Mucosa of gallbladder (tissue), 1 donor: ENCODE measurements around the gene SLC37A3. TPM values are rescaled to one million over a fixed set of nuclear protein-coding genes. Genes with fewer than 3 reads are reported as not detected.
"Not testable (repeated sequence)": the region's sequence is repeated elsewhere in the genome, so short reads cannot be mapped to it uniquely, and the experiment has no call there.

Source experiments
- DNase-seq: peaks from one replicate; pipeline ENCODE4 v3.0.0-alpha.2; 2020; ENCODE audit warnings: low spot score
- total RNA-seq: library from RNA; stranded (reverse); gene quantifications from one replicate; pipeline ENCODE4 v1.2.1, GENCODE V29; 2021
- donor health status: DM: no; HTN: no; CAD: no.

SLC37A3 gene
- total RNA-seq, 1 donor from 2014 or later = 40.9 TPM

DNA sequence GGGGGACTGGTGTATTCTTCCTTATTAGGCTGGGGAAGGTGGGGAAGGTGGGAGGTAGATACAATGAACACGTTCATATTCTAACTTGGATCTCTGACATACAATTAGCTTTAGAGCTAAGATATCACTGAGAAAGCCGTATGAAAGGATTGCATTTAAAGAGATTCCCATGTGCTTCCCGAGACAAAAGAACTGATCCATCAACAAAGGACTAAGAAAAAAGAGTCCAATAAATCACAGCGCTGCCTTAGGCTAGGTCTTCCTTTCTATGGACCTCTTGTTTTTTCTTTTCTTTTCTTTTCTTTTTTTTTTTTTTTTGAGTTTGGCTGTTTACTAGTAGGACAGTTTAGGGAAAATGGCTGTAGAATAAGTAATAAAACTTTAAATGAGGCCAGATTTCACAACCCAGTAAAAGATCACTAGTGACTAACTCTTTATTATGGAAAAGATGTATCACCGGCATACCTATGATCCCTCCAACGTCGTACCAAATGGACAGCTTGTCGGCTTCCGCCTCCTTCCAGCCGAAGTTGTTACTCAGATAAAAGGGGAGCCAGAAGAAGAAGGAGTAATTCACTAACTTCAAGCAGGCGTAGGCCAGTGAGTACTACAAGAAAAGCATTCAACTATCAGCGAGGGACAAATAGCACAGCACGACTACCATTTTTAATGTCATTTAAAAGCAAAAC, 50.0 kb downstream of the SLC37A3 start:
- no peak for DNase-seq

GRCh38 chr7:140347218-140347617, 51.1 kb downstream of the SLC37A3 start:
- no peak for DNase-seq

DNA sequence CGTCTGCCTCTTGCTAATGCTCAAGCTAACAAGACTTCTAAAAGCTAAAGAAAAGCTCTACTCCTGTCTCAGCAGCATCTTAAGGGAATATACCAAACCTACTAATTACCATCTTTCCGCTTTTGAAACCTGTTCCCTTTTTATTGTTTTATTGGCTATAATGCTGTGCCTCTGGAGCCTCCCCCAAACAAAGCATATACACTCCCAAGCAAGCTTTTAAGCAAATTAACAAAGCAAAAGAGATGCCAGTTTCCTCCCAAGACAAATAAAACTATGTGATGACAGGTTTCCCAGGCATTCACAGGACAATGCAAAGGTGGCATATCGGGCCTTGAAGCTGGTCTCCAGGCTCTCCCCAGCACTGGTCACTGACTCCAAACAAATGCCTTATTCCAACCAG, 52.9 kb downstream of the SLC37A3 start:
- DNase-seq = no peak

DNA sequence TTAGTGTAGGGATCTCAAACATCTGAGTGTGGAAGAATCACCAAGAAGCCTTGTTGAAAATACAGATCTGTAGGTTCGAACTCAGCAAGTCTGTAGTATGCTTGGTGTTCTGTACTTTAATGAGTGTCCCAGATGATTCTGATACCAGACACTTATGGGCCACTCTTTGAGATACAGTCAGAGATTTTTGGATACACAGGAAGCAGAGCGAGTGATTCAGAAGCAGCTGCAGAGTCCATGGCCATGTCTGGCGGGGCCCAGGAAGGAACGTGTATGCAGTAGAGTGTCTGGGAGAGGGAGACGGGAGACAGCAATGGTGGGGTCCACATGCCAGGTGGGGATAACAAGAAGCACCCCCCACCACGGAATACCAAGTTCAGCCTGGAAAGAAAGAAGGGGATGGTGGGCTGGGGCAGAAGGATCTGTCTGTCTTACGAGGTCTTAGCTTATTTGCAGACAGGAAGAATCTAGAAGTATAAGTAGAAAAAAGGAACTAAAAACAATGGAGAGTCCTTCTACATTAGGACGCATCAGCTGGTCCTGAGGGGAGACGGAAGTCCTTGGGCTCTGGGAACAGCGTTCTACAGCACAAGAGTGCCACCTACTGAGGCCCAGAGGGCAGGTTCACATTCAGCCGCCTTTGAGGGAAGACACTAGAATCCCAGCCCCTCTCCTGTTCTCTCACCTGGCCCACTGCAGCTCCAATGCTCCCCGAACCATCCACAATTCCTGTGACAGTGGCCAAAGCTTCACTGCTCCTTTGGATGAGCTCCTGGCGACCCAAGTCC, 55.4 kb downstream of the SLC37A3 start:
- DNase-seq = peak; percentile 28

GRCh38 chr7:140338959-140339358, 59.4 kb downstream of the SLC37A3 start:
- not testable (repeated sequence) for DNase-seq

GRCh38 chr7:140334341-140335057, 63.8 kb downstream of the SLC37A3 start:
- no peak for DNase-seq

DNA sequence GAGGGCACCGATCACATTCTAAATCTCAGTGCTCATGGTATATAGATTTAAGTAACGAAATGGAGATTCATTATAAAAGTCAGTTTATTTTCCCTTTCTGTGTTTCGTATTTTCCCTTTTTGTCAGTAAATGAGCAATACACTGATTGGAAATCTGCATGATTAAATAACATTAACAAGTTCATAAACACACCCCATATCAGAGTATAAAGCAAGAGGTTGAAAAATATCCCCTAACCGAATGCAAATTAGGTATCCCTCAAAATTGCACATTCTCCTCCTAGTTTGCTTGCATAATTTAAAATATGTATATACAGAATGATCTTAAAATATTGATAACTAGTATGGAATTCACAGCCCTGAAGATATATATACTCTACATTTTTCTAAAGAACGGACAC, 64.6 kb downstream of the SLC37A3 start:
- DNase-seq = no peak

DNA sequence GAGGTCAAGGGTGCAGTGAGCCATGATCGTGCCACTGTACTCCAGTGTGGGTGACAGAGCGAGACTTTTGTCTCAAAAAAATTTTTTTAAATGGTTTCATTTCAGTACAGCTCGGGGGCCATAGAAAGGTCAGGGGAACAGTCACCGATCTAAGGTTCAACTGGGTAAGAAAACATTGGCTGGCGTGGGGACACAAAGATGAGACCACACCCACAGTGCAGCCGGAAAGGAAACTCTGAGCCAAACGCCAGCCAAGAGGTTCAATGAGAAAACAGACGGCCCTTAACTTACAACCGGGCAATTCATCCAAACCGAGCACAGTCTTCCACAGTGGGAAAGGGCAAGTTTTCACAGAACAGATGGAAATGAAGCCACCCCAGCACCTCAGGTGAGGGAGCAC, 65.1 kb downstream of the SLC37A3 start:
- no peak for DNase-seq

- no peak for DNase-seq
Measured at GRCh38 chr7:140330595-140330994, 67.7 kb downstream of the SLC37A3 start.

DNA sequence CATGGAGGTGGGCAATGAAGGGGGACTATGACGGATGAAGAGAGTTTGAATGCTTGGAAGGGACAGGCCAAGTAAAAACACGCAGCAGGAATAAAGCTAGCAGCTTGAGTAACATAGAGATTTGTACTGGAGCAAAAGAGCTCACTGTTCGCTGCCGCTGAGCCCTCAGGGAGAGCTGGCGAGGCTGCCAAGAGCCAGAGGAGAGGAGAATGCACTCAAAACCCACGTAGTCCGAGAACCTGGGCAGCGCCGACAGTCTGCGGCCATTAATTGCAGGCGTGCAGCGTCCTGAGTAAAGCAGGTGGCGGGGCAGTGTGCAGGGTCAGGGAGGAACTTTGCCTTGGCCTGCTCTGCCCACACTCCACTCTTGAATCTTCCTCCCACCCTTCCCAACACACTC, 68.2 kb downstream of the SLC37A3 start:
- no peak for DNase-seq

DNA sequence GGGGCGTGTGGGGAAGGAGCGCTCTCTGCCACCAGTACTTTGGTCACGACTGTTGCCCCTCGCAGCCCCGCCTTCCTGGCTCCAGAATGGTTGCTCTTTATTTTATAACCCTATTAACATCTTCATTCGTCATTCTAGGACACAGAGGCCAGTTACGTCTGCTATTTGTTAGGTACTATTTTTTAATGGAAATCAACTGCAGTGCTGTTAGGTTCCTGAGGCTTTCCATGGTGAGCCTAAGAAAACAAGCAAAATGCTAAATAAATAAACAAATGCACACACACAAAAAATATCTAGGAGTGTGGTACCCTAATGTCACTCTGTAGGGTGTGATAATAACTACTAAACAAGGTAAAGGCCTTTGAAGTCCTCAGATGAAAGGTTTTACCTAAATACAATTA, 71.1 kb downstream of the SLC37A3 start:
- no peak for DNase-seq

DNA sequence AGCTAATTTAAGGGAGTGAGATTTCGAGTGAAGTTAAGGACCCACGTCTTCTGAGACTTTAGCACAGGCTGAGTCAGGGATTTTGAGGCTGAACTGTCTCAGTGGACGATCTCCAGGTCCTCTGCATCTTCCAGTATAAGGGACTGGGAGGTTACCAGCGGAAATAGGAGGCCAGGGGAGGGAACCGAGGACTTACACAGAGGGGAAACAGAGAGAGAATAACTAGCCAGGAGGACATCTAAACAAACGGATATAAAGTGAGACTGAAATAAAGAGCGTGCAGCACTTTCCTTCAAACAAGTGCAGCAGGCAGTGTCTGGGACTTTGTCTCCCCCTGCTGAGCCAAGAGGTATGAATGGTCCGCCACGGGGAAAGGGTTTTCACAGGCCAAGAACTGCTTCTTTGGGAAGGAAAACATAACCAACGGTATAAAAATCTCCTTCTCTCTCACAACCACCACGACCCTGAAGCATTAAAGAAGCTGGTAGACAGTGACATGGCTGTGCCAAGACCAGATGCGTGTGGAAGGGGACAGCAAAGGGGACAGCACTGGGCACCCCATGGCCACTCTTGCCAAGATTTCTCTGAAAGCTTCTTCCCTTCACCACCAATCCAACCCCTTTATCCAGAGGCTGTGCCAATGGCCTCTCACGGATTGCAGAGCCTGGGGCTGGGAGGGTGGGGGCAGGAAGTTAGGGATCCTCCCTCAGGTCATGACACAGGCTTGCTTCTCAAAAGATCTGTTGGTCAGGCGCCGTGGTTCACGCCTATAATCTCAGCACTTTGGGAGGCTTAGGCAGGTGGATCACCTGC, 72.0 kb downstream of the SLC37A3 start:
- DNase-seq = peak; percentile 66

DNA sequence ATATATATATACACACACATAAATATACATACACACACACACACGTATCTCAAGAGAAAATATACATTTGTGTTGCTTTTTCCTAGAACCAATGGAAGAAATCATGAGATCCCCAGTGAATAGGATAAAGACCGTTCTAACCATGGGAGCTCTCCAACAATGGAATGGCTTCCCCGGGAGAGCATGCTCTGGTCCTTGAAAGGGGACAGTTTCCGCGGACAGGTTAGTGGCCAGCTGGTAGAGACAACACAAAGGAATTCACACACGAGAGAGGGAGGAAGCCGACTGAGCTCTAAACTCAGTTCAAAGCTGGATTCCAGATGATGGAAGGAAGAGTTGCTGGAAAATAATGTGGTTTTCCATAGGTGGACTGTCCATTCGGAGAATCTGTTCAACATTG, 72.7 kb downstream of the SLC37A3 start:
- no peak for DNase-seq

DNA sequence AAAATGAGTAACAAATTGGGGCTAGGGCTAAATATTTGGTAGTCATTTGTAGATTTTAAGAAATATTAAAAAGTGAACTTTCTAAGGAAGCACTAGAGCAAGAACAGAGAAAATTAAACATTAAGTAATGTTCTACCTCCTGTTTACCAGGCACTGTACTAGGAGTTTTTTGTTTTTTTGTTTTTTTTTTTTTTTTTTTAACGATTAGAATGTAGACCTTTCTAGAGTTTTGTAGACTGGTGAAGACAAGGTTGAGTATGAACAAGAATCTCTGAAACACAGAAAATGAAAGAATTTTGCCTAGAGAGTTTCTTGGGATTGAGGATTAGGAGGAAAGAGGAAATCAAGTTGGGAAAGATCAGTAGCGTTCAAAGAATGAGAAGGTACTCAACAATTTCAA, 73.6 kb downstream of the SLC37A3 start:
- DNase-seq = no peak

DNA sequence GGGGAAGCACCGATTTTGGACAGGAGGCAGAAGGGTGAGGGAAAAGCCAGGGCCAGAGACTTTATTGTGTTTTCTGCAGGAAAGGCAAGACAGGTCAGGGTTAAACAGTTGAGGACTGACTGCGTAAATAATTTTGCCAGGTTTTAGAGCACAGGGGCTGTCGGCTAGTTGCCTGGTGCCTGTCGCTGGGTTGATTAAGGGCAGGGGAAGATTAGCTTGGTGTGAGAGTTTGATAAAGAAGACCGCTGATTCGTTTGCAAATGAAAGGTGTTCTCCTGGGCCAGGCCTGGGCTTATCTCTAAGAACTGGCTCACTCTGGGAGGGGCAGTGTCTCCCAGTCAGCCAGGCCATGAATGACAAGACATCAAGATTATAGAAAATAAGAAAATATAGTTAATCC, 75.6 kb downstream of the SLC37A3 start:
- DNase-seq = no peak

DNA sequence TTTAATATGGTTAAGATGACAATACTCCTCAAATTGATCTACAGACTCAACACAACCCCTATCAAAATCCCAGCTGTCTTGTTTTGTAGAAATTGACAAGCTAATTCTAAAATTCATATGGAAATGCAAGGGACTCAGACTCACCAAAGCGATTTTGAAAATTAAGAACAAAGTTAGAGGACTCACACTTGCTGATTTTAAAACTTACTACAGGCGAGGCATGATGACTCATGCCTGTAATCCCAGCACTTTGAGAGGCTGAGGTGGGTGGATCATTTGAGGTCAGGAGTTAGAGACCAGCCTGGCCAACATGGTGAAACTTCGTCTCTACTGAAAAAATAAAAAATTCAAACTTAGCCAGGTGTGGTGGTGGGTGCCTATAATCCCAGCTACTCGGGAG, 78.3 kb downstream of the SLC37A3 start:
- DNase-seq = not testable (repeated sequence)

GRCh38 chr7:140317999-140318398, 80.3 kb downstream of the SLC37A3 start:
- DNase-seq = no peak

GRCh38 chr7:140317597-140317996, 80.7 kb downstream of the SLC37A3 start:
- DNase-seq = no peak

DNA sequence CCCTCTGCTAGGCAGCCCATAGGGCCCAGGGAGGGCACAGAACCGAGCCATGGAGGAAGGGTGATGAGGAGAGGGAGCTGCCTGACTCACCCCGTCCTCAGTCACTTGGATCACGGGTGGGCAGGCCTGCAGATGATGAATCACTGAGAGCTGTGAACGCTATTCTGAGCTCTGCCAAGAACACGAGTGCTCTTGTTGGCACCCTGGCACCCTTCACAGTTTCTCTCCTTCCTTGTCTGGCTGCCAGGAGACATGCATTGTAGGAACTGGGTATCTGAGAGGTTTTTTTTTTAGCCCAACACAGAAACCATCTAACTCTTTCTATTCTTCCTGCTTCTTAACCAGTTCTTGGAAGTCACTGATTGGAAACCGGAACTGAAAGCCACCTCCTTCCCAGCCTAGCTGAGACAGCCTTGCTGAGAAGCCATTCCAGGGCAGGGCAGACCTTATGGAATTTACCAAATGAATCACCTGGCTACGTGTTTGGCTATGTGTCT, 82.1 kb downstream of the SLC37A3 start:
- peak; percentile 84 for DNase-seq

GRCh38 chr7:140315498-140316164, 82.7 kb downstream of the SLC37A3 start:
- no peak for DNase-seq
